ENCODE measurements around the gene HIBADH. TPM values are rescaled to one million over a fixed set of nuclear protein-coding genes. Genes with fewer than 3 reads are reported as not detected.

The HIBADH gene
- total and polyA plus RNA-seq, 10 of the 15 experiments (the other 5 are each of a cell fraction or from before 2014, with no cell fraction given), result 8.7 to 36.1 (median 18.6) TPM

DNA sequence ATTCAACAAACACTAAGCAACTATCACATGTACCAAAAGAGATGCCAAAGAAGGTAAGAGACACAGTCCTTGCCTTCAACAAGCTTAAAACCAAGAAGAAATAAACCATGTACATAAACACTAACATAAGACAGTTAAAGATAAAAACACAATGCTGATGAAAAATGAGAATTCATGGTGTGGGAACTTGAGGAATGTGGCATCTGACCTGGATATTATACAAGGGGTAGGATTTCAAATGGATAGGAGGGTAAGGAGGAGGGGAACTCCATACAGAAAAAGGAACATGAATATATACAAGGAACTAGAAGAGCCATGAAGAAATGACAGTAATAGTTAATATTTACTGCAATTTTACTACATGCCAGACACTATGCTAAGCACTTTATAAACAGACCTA, 11.0 kb downstream of the HIBADH start (continued):
- TF ChIP-seq NFYA (IDR thresholded peaks at IDR 0.05; ENCODE audit: borderline replicate concordance, low read depth, low read length), result no peak
- no peak for TF ChIP-seq PBX3 (IDR thresholded peaks at IDR 0.05; ENCODE audit: insufficient replicate concordance, low read depth, low read length)
- TF ChIP-seq HDAC2 (IDR thresholded peaks at IDR 0.05), result no peak
- TF ChIP-seq ZZZ3 (IDR thresholded peaks at IDR 0.05; ENCODE audit: control insufficient read depth, insufficient read length, low read depth), result no peak
- no peak for TF ChIP-seq ZNF207 (IDR thresholded peaks at IDR 0.05; ENCODE audit: borderline replicate concordance)
- no peak for TF ChIP-seq MXI1 (IDR thresholded peaks at IDR 0.05; ENCODE audit: low read depth, low read length)

GRCh38 chr7:27650283-27650682, 12.4 kb downstream of the HIBADH start:
- ChIA-PET SMC1A (ENCODE audit: uncharacterized antibody, unreplicated experiment) (interaction anchor here (0.7 kb wide), 1 partner anchor 21 kb away, joined by 3 read pairs; no protein-coding TSS in a partner anchor), POLR2A (no interaction called here), CTCF (interaction anchor here (0.7 kb wide), 1 partner anchor 11 kb away, joined by 3 read pairs; no protein-coding TSS in a partner anchor), RAD21 (ENCODE audit: unreplicated experiment) (no interaction called here)
- H3K9ac ChIP-seq (ENCODE audit: control insufficient read depth, insufficient read depth, low read length), result no peak overlapping the region
- H3K27me3 ChIP-seq (replicated peaks in 1 of 2; ENCODE audit: control insufficient read depth in 2 of 2, insufficient read depth in 2 of 2, low read length in 1 of 2), result no peaks in the 10 kb centered on the region
- FAIRE-seq (no peak), ATAC-seq (no peak), DNase-seq (ENCODE audit: low read depth, low spot score) (no peak)
- H4K20me1 ChIP-seq (ENCODE audit: control insufficient read depth, insufficient read depth), result no peaks in the 10 kb centered on the region
- H3K36me3 ChIP-seq (ENCODE audit: control insufficient read depth in 2 of 2, insufficient read depth in 2 of 2, low read length in 1 of 2), result no peaks in the 10 kb centered on the region
- no peak overlapping the region for H3K4me3 ChIP-seq
- H3K4me1 ChIP-seq (ENCODE audit: control insufficient read depth, insufficient read depth, low read length), result no peaks in the 10 kb centered on the region
- no peak for TF ChIP-seq SP1 (IDR thresholded peaks at IDR 0.05; ENCODE audit: low read depth, low read length)
- TF ChIP-seq NFYA (IDR thresholded peaks at IDR 0.05; ENCODE audit: borderline replicate concordance, low read depth, low read length), result no peak
- TF ChIP-seq, protein P1, sequence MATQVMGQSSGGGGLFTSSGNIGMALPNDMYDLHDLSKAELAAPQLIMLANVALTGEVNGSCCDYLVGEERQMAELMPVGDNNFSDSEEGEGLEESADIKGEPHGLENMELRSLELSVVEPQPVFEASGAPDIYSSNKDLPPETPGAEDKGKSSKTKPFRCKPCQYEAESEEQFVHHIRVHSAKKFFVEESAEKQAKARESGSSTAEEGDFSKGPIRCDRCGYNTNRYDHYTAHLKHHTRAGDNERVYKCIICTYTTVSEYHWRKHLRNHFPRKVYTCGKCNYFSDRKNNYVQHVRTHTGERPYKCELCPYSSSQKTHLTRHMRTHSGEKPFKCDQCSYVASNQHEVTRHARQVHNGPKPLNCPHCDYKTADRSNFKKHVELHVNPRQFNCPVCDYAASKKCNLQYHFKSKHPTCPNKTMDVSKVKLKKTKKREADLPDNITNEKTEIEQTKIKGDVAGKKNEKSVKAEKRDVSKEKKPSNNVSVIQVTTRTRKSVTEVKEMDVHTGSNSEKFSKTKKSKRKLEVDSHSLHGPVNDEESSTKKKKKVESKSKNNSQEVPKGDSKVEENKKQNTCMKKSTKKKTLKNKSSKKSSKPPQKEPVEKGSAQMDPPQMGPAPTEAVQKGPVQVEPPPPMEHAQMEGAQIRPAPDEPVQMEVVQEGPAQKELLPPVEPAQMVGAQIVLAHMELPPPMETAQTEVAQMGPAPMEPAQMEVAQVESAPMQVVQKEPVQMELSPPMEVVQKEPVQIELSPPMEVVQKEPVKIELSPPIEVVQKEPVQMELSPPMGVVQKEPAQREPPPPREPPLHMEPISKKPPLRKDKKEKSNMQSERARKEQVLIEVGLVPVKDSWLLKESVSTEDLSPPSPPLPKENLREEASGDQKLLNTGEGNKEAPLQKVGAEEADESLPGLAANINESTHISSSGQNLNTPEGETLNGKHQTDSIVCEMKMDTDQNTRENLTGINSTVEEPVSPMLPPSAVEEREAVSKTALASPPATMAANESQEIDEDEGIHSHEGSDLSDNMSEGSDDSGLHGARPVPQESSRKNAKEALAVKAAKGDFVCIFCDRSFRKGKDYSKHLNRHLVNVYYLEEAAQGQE (IDR thresholded peaks at IDR 0.05; ENCODE audit: low read depth, low read length), result no peak
- no peak for TF ChIP-seq SIN3A (IDR thresholded peaks at IDR 0.05; ENCODE audit: low read depth, low read length)
- no peak for TF ChIP-seq NR2C2 (IDR thresholded peaks at IDR 0.05; ENCODE audit: borderline replicate concordance, control insufficient read depth, insufficient read length, low read depth)
- TF ChIP-seq RCOR1 (conservative IDR thresholded peaks at IDR 0.05; ENCODE audit: low read depth, low read length), result no peak
- no peak for TF ChIP-seq SMAD5 (IDR thresholded peaks at IDR 0.05; ENCODE audit: low read depth)
- TF ChIP-seq ZNF622 (IDR thresholded peaks at IDR 0.05), result no peak
- intact Hi-C loops (cut with micrococcal nuclease; ENCODE audit: unreplicated experiment), result no loop called here
- WGBS (ENCODE audit: insufficient coverage, insufficient replicate concordance, low lambda C conversion rate, missing lambda C conversion rate), result 96% methylated on average over 4 of the region's 4 CpGs
- no peaks in the 10 kb centered on the region for H3K79me2 ChIP-seq (ENCODE audit: control insufficient read depth, insufficient read depth, low read length)
- no peaks in the 10 kb centered on the region for H3K9me3 ChIP-seq (replicated peaks; ENCODE audit: control insufficient read depth, insufficient read depth, low read length)
- no TSS peak for BruUV-seq (replicated peaks)
- H3K27ac ChIP-seq (ENCODE audit: control insufficient read depth, insufficient read depth), result no peak overlapping the region
- no peak overlapping the region for H2AFZ ChIP-seq (ENCODE audit: control insufficient read depth, low read depth, low read length)
- in situ Hi-C loops (cut with MboI), result no loop called here
- no peak overlapping the region for H3K4me2 ChIP-seq (ENCODE audit: control insufficient read depth, insufficient read depth)
